Activated CD4-positive, alpha-beta memory T cell treated with anti-CD3 and anti-CD28 coated beads for 36 hours (primary cell): ENCODE results near the gene FAM171A2. TPM values are rescaled to one million over a fixed set of nuclear protein-coding genes. Genes with fewer than 3 reads are reported as not detected.
"Not testable (repeated sequence)": the region's sequence is repeated elsewhere in the genome, so short reads cannot be mapped to it uniquely, and the experiment has no call there.

Experiments used
- CTCF ChIA-PET: fragments of 350-600 bp; sonication (Branson Sonifier 250); formaldehyde crosslinking; loops from one replicate; lab custom pipeline; 2021; ENCODE audit warnings: antibody characterized with exemption, inconsistent platforms; lab: Charles Lee
- POLR2A ChIA-PET: fragments of 350-600 bp; sonication (Branson Sonifier 250); formaldehyde crosslinking; loops from one replicate; lab custom pipeline; 2021; ENCODE audit warnings: antibody characterized with exemption; lab: Charles Lee
- DNase-seq: peaks from one replicate; pipeline ENCODE4 v3.0.0-alpha.2; 2020
- H3K27ac Mint-ChIP-seq: one replicate; pipeline ENCODE4 v1.8.0; 2021; ENCODE audit warnings: mixed read lengths
- H3K27me3 Mint-ChIP-seq: one replicate; pipeline ENCODE4 v1.8.0; 2021; ENCODE audit warnings: mixed read lengths
- H3K36me3 Mint-ChIP-seq: one replicate; pipeline ENCODE4 v1.8.0; 2021; ENCODE audit warnings: mixed read lengths
- H3K4me1 Mint-ChIP-seq: one replicate; pipeline ENCODE4 v1.8.0; 2021; ENCODE audit warnings: low read depth, mixed read lengths
- H3K4me3 Mint-ChIP-seq: one replicate; pipeline ENCODE4 v1.8.0; 2021; ENCODE audit warnings: mild to moderate bottlenecking, mixed read lengths
- H3K9me3 Mint-ChIP-seq: one replicate; pipeline ENCODE4 v1.8.0; 2021; ENCODE audit warnings: mixed read lengths
- intact Hi-C: fragments of 100-400 bp; cut with micrococcal nuclease; formaldehyde crosslinking; loops from one replicate; pipeline ENCODE4 v1.15.1; 2023
- total RNA-seq, 2 experiments: library from RNA; stranded (reverse); gene quantifications; one replicate each; pipeline ENCODE4 v1.2.3, GENCODE V29; 2021

Gene FAM171A2
- total RNA-seq, 2 experiments from 2014 or later = 0.19 to 0.21 TPM

- H3K27me3 Mint-ChIP-seq, DNase-seq, H3K9me3 Mint-ChIP-seq, intact Hi-C loops, H3K4me3 Mint-ChIP-seq, H3K27ac Mint-ChIP-seq: not testable (repeated sequence)
- ChIA-PET POLR2A (interaction anchor here (0.9 kb wide), 1 partner anchor 257 kb away, joined by 5 read pairs; no protein-coding TSS in a partner anchor), CTCF (interaction anchor here (1.1 kb wide), 1 partner anchor 18 kb away, joined by 3 read pairs; no protein-coding TSS in a partner anchor)
- peaks cover 18% of the 10 kb centered on the region for H3K4me1 Mint-ChIP-seq
- H3K36me3 Mint-ChIP-seq = peaks cover 17% of the 10 kb centered on the region
Measured at GRCh38 chr17:44394112-44394511, 30.5 kb upstream of the FAM171A2 start.

GRCh38 chr17:44390250-44390870, 26.7 kb upstream of the FAM171A2 start:
- Mint-ChIP-seq H3K27ac (no peak overlapping the region), H3K27me3 (peaks cover 9% of the 10 kb centered on the region), H3K4me3 (no peak overlapping the region), H3K4me1 (peaks cover 21% of the 10 kb centered on the region), H3K9me3 (no peaks in the 10 kb centered on the region), H3K36me3 (no peaks in the 10 kb centered on the region)
- ChIA-PET POLR2A (no interaction called here), CTCF (interaction anchor here (1.5 to 1.7 kb wide), 2 partner anchors 27 to 181 kb away, joined by 3 to 8 read pairs; partner anchors contain the start of gene FAM171A2)
- no peak for DNase-seq
- intact Hi-C loops = no loop called here

DNA sequence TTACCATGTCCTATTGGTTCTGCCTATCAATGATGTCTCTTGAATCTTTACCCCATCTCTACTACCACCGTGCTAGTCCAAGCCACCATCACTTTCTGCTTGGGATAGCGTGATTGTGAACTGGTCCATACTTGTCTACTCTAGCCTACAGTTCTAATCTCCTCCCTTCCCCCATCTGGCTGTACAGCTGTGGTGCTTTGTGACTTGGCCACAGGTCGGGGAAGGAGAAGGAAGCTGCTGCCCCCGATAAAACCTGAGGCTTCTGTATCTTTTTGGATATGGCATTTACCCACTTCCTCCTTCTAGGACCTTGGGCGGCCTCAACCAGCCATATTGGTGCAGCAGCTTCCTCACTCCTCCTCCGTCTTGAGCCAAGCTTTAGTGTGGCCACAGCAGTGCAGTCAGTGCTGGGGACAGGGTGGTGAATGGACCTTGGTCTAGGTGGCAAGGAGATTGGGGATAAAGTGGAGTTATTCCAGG, 26.1 kb upstream of the FAM171A2 start:
- POLR2A ChIA-PET = no interaction called here
- H3K4me3 Mint-ChIP-seq = no peak overlapping the region
- H3K36me3 Mint-ChIP-seq = no peaks in the 10 kb centered on the region
- H3K9me3 Mint-ChIP-seq = no peaks in the 10 kb centered on the region
- intact Hi-C loops = loop anchor here (5.0 kb wide), 1 partner anchor 113 kb away; the partner anchor contains the start of gene GPATCH8
- DNase-seq = no peak
- H3K4me1 Mint-ChIP-seq = peaks cover 21% of the 10 kb centered on the region
- CTCF ChIA-PET = interaction anchor here (1.5 to 1.7 kb wide), 2 partner anchors 26 to 180 kb away, joined by 3 to 8 read pairs; partner anchors contain the start of gene FAM171A2
- peaks cover 11% of the 10 kb centered on the region for H3K27me3 Mint-ChIP-seq
- H3K27ac Mint-ChIP-seq = no peak overlapping the region

DNA sequence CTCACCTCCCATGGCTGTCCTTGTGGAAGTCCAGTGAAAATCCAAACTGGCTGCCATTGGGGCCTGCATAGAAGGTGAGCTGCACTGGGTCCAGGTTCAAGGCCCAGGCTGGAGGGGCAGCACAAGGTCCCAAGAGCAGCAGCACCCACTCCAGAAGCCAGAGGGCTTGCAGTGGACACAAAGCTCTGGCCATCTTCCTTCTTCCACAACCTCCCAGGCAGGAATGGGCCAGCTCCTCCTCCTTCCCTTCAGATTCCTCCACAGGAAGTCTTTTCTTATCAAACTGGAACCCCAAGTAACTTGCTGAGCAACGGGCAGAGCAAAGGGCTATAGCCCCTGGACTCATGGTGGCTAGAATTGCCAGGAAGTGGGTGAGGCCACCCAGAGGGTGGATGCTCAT, 25.6 kb upstream of the FAM171A2 start, which contains the start of gene ITGA2B:
Gene ITGA2B, minus strand, starts transcription at position 369 of the 400 bp plus-strand sequence. Its CDS starts 176 bp downstream, at position 193.
- Mint-ChIP-seq H3K27ac (no peak within 1 kb of the TSS), H3K4me3 (no peak within 1 kb of the TSS), H3K36me3 (no peaks in the 10 kb centered on the region), H3K27me3 (peaks cover 15% of the 10 kb centered on the region), H3K9me3 (no peaks in the 10 kb centered on the region), H3K4me1 (peaks cover 22% of the 10 kb centered on the region)
- ChIA-PET CTCF (interaction anchor here (1.7 kb wide), 1 partner anchor 26 kb away, joined by 8 read pairs; the partner anchor contains the start of gene FAM171A2), POLR2A (interaction anchor here (0.6 kb wide), 1 partner anchor 298 kb away, joined by 3 read pairs; no protein-coding TSS in a partner anchor)
- intact Hi-C loops = loop anchor here (5.0 kb wide), 1 partner anchor 113 kb away; the partner anchor contains the start of gene GPATCH8
- no peak for DNase-seq

GRCh38 chr17:44387804-44388203, 24.2 kb upstream of the FAM171A2 start:
- no peak for DNase-seq
- ChIA-PET CTCF (interaction anchor here (1.0 kb wide), 1 partner anchor 38 kb away, joined by 4 read pairs; no protein-coding TSS in a partner anchor), POLR2A (no interaction called here)
- Mint-ChIP-seq H3K36me3 (no peaks in the 10 kb centered on the region), H3K9me3 (no peaks in the 10 kb centered on the region), H3K4me1 (peaks cover 12% of the 10 kb centered on the region), H3K27me3 (peaks cover 18% of the 10 kb centered on the region), H3K4me3 (no peak overlapping the region), H3K27ac (no peak overlapping the region)
- intact Hi-C loops = loop anchor here (5.0 kb wide), 1 partner anchor 114 kb away; the partner anchor contains the start of gene GPATCH8

- no peak for DNase-seq
- Mint-ChIP-seq H3K4me1 (peaks cover 10% of the 10 kb centered on the region), H3K36me3 (no peaks in the 10 kb centered on the region), H3K27ac (no peak overlapping the region), H3K4me3 (peak overlapping the region; percentile 57), H3K27me3 (peaks cover 18% of the 10 kb centered on the region), H3K9me3 (no peaks in the 10 kb centered on the region)
- ChIA-PET POLR2A (interaction anchor here (0.7 kb wide), 1 partner anchor 10 kb away, joined by 4 read pairs; no protein-coding TSS in a partner anchor), CTCF (interaction anchor here (1.0 to 3.0 kb wide), 4 partner anchors 10 to 41 kb away, joined by 3 to 11 read pairs (median 7); partner anchors contain the start of genes FAM171A2 and GRN)
- intact Hi-C loops = loop anchor here (5.0 kb wide), 1 partner anchor 116 kb away; the partner anchor contains the start of gene GPATCH8
Measured at GRCh38 chr17:44386182-44386525, 22.5 kb upstream of the FAM171A2 start.

DNA sequence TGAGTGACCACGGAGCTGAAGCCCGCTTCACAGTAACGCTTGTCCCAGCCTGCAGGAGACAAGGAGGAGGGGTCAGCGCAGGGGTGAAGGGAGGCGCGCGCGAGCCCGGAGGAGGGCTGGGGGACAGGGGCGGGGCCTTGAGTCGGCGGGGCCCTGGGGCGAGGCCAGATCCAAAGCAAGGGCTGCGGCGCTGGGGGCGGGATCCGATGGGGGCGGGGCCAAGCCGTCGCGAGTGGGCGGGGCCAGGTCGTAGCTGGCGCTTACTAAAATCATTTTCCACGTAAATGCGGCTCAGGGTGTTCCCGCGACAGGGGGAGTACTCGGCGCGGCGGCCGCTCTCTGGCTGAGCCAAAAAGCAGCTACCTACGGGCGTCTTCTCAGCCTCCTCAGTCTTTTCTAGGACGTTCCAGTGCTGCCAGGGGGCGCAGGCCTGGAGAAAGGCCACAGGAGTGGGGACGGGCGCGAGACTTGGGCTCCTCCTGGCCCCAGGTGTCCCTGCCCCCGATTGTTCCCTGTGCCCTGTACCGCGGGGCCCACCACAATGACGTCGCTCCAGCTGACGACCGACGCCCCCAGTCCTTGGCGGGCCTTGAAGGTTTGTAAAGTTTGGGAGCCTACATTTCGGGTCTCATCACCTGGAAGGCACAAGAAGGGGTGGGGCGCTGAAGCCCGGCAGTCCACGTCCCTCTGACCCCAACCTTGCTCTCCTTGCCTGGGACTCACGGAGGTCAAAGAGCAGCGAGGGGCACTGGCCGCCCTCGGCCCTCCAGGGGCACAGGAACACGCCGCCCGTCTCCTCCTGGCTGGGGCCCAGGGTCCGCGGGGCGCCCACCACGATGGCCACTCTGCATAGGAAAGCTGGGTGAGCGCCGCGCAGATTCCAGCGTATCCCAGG, 21.9 kb upstream of the FAM171A2 start:
- peaks cover 18% of the 10 kb centered on the region for H3K27me3 Mint-ChIP-seq
- H3K27ac Mint-ChIP-seq = no peak overlapping the region
- H3K4me3 Mint-ChIP-seq = peak overlapping the region; percentile 58
- no peaks in the 10 kb centered on the region for H3K9me3 Mint-ChIP-seq
- no peaks in the 10 kb centered on the region for H3K36me3 Mint-ChIP-seq
- peaks cover 10% of the 10 kb centered on the region for H3K4me1 Mint-ChIP-seq
- POLR2A ChIA-PET = interaction anchor here (0.7 to 1.2 kb wide), 2 partner anchors 9 to 18 kb away, joined by 3 to 4 read pairs; no protein-coding TSS in a partner anchor
- intact Hi-C loops = loop anchor here (5.0 kb wide), 1 partner anchor 117 kb away; the partner anchor contains the start of gene GPATCH8
- peak; percentile 95 for DNase-seq
- CTCF ChIA-PET = interaction anchor here (0.7 to 3.0 kb wide), 7 partner anchors 9 to 138 kb away, joined by 3 to 11 read pairs (median 4); partner anchors contain the start of genes FAM171A2 and GRN

GRCh38 chr17:44384823-44385286, 21.2 kb upstream of the FAM171A2 start:
- DNase-seq = no peak
- POLR2A ChIA-PET = interaction anchor here (1.2 kb wide), 1 partner anchor 17 kb away, joined by 3 read pairs; no protein-coding TSS in a partner anchor
- intact Hi-C loops = loop anchor here (5.0 kb wide), 1 partner anchor 117 kb away; the partner anchor contains the start of gene GPATCH8

DNA sequence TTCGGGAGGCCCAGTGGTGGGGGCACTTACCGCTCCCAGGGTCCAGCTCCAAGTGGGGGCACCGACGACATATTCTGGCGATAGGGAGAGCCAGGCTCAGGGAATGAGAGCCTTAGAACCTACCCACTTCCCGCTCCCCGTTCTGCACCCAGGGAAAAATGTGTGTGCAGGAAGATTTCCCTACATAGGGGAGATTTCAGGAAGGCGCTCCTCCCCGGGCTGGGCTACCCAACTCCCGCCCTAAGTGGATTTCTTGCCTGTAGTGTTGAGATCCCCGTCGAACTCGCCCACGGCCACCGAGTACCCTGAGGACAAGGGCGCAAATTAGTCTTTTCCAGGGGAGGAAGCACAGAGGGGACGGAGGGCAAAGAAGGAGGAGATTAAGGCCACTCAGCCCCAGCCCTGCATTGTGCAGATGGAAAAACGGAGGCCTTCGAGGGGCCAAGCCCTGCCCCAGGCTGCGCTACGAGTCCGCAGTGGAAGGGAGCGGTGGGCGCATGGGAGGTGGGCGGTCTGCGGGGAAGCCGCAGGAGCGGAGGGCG, 20.7 kb upstream of the FAM171A2 start:
- ChIA-PET CTCF (interaction anchor here (1.3 to 3.0 kb wide), 4 partner anchors 8 to 139 kb away, joined by 4 to 11 read pairs (median 5); partner anchors contain the start of gene FAM171A2), POLR2A (interaction anchor here (1.2 kb wide), 1 partner anchor 17 kb away, joined by 3 read pairs; no protein-coding TSS in a partner anchor)
- Mint-ChIP-seq H3K4me1 (peaks cover 10% of the 10 kb centered on the region), H3K9me3 (no peaks in the 10 kb centered on the region), H3K27me3 (peaks cover 18% of the 10 kb centered on the region), H3K4me3 (peak overlapping the region; percentile 18), H3K27ac (no peak overlapping the region), H3K36me3 (no peaks in the 10 kb centered on the region)
- intact Hi-C loops = no loop called here
- no peak for DNase-seq

More at GRCh38 chr17:44384823-44385286, 21.2 kb upstream of the FAM171A2 start:
- Mint-ChIP-seq H3K27me3 (peaks cover 18% of the 10 kb centered on the region), H3K27ac (no peak overlapping the region), H3K9me3 (no peaks in the 10 kb centered on the region), H3K36me3 (no peaks in the 10 kb centered on the region), H3K4me3 (peak overlapping the region; percentile 58), H3K4me1 (peaks cover 10% of the 10 kb centered on the region)
- CTCF ChIA-PET = interaction anchor here (0.7 to 3.0 kb wide), 5 partner anchors 9 to 139 kb away, joined by 3 to 11 read pairs (median 4); partner anchors contain the start of gene FAM171A2

DNA sequence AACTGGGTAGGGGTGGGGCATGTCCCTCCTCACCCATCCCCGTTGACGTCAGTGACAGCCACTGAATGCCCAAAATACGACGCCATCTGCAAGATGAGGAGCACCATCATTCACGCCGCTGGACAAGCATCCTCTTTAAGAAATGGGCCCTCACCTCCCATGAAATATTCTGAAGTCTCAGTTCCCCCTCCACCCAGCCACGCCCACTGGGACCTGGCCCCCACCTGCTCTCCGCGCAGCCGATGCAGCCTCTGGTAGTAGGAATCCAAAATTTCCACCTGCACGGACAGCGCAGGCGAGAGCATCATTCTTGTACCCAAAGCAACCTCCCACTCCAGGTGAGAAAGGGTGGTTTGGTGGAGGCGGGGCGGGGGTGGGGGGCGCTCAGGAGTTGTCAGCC, 20.2 kb upstream of the FAM171A2 start:
- ChIA-PET CTCF (interaction anchor here (2.2 kb wide), 1 partner anchor 21 kb away, joined by 6 read pairs; the partner anchor contains the start of gene FAM171A2), POLR2A (no interaction called here)
- intact Hi-C loops = no loop called here
- Mint-ChIP-seq H3K36me3 (no peaks in the 10 kb centered on the region), H3K27ac (no peak overlapping the region), H3K27me3 (peaks cover 16% of the 10 kb centered on the region), H3K4me3 (no peak overlapping the region), H3K9me3 (no peaks in the 10 kb centered on the region), H3K4me1 (peaks cover 10% of the 10 kb centered on the region)
- no peak for DNase-seq
